Astrocyte (in vitro differentiated cells and primary cell): ENCODE measurements around the gene DTNB.

Source experiments
- CTCF ChIP-seq: IDR thresholded peaks from 2 replicates; pipeline ENCODE4 v1.5.1; 2011; ENCODE audit warnings: low read depth, mild to moderate bottlenecking, inconsistent platforms, low read length, moderate library complexity; ENCODE audit not compliant: insufficient read depth
- EZH2 ChIP-seq: IDR thresholded peaks from 2 replicates; pipeline ENCODE4 v1.6.1; 2012; ENCODE audit warnings: mild to moderate bottlenecking, low read length, inconsistent platforms; ENCODE audit not compliant: insufficient read depth

- TF ChIP-seq CTCF (no peak), EZH2 (no peak)
These were observed 22.3 kb downstream of the DTNB start for GRCh38 chr2:25651066-25651465.
